ENCODE results near the gene RRM2. TPM values are rescaled to one million over a fixed set of nuclear protein-coding genes. Genes with fewer than 3 reads are reported as not detected.

The RRM2 gene
- total RNA-seq, 1 donor = 45.8 TPM

DNA sequence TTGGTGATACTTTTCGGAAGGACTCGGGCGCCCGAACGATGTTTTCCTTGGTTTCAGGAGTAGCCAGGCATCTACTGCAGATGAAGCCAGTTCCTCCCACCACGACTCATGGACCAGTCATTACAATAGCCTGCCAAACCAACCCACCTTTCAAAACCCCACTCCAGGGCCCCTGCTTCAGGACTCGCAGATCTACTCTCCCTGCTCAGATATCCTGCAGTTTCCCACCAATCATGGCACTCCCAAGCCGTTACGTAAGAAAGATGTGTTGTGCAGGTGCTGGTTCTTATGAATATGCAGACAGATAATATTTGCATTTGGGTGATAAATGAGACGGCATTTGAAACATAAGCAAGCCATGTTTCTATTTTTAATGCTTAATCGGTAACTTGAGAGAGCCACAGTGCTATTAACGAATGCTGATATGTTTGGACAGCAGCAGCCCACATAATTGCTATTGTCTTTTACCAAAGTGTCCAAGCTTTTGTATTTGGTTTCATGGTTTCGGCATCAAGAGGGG is 38.8 kb upstream of the RRM2 start:
- DNase-seq (ENCODE audit: low read depth) = no peak
- H3K4me3 ChIP-seq (ENCODE audit: low read depth, low read length) = no peak overlapping the region
- no peak for TF ChIP-seq CTCF (IDR thresholded peaks at IDR 0.05; ENCODE audit: insufficient read depth, low read depth, low read length)

DNA sequence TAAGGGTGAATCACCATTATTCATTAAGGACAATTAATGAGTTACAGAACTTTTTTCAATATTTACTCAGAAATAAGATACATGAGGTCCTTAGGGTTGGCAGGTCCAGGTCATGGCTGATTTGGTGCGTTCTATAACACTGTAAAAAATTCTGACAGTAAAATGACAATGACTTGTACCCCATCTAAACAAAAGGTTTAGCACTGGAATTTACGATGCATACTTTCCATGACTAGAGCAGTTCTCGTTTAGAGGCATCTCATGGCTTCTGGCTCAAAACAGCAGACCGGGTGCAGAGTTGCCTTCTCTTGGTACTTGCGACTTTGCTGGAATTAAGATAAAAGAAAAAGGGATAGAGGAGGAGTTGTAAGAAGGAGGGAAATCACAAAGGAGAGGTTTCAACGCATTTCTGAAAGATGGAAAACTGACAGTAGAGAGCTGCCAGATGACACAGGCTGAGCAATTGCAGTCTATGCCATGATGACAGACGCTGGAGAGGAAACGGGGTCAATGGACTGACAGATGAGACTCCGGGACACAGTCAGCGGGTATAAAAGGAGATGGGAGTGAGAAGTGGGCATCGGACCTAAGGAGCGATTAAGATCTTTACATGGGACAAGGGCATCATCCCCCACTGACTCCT is 38.2 kb upstream of the RRM2 start:
- DNase-seq (ENCODE audit: low read depth) = no peak
- H3K4me3 ChIP-seq (ENCODE audit: low read depth, low read length) = no peak overlapping the region
- no peak for TF ChIP-seq CTCF (IDR thresholded peaks at IDR 0.05; ENCODE audit: insufficient read depth, low read depth, low read length)

DNA sequence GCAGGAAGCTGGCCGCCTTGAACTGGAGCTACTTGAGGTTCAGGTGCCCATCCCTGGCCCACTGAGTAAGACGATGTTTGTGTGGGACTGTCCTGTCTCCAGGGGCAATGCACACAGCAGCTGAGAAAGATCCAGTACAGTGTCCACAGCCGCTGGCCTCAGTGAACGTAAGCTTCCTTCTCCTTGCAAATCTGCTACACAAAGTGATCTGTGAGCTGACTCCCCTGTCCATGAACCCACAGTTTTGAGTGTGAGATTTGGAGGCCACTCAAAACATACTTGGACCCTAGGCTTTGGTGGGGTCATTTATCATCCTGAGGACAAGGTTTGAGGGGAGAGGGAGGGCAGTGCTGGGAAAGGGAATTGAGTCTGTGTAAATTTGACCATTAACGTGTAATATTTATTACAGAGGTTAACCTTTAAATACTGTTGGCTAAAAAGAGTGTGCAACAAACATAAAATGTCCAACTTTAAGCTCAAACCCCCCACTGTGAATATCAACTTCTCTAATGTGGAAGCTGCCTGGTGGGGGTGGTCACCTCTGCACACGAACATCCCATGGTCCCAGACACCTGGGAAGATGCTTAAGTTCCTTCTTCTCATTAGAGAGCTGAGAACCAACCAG is 37.4 kb upstream of the RRM2 start:
- H3K4me3 ChIP-seq (ENCODE audit: low read depth, low read length) = no peak overlapping the region
- TF ChIP-seq CTCF (IDR thresholded peaks at IDR 0.05; ENCODE audit: insufficient read depth, low read depth, low read length) = no peak
- DNase-seq (ENCODE audit: low read depth) = no peak

- H3K4me3 ChIP-seq (ENCODE audit: low read depth, low read length) = no peak overlapping the region
- no peak for TF ChIP-seq CTCF (IDR thresholded peaks at IDR 0.05; ENCODE audit: insufficient read depth, low read depth, low read length)
- no peak for DNase-seq (ENCODE audit: low read depth)
These were observed 36.9 kb upstream of the RRM2 start for GRCh38 chr2:10085668-10086059.

- DNase-seq (ENCODE audit: low read depth) = no peak
- no peak for TF ChIP-seq CTCF (IDR thresholded peaks at IDR 0.05; ENCODE audit: insufficient read depth, low read depth, low read length)
- no peak overlapping the region for H3K4me3 ChIP-seq (ENCODE audit: low read depth, low read length)
These were observed 35.6 kb upstream of the RRM2 start for GRCh38 chr2:10086950-10087349.

DNA sequence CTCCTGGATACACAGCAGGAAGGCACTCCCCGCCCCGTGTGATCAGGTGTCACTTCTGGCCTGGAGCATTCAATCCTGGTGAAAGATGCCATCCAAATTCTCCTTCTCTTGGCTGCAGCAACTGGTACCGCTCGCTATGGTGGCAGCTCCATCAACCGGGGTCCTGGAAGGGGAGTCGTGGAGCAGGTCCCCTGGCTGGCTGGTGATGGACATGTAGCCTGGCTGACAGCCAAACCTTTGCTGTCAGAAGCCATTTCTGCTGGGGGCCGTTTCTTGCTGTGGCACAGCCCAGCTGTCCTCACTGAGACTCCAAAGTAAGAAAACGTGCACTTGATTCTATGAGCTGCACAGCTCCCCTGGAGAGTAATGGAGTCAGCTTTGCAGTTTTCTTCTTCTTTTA is 35.2 kb upstream of the RRM2 start:
- DNase-seq (ENCODE audit: low read depth) = no peak
- no peak for TF ChIP-seq CTCF (IDR thresholded peaks at IDR 0.05; ENCODE audit: insufficient read depth, low read depth, low read length)
- H3K4me3 ChIP-seq (ENCODE audit: low read depth, low read length) = no peak overlapping the region

All from fibroblast of villous mesenchyme (primary cell).